SK-N-SH treated with all-trans-retinoic acid at 6 μM for 48 hours (cell line): Measurements from ENCODE around the gene TSPAN18.
A peak's percentile ranks its signal among the peaks of the same experiment; 100 is the strongest.

Experiments used
- ATAC-seq: fragments of 200-7000 bp; cut with Tn5 transposase; 3 replicates; pipeline ENCODE4 v1.9.1; 2020; ENCODE audit warnings: mild to moderate bottlenecking, moderate library complexity
- ARNTL ChIP-seq: fragments of 450-650 bp; formaldehyde crosslinking; IDR thresholded peaks from 2 replicates; pipeline ENCODE4 v1.5.0; 2020; ENCODE audit warnings: low read depth, mild to moderate bottlenecking, moderate library complexity, borderline replicate concordance
- BACH2 ChIP-seq: fragments of 250-450 bp; sonication (Bioruptor Pico); IDR thresholded peaks from 2 replicates; pipeline ENCODE4 v1.9.0; 2021; ENCODE audit warnings: mild to moderate bottlenecking, borderline replicate concordance
- CREB5 ChIP-seq: fragments of 250-450 bp; sonication (Bioruptor Pico); IDR thresholded peaks from 2 replicates; pipeline ENCODE4 v1.5.1; 2020; ENCODE audit warnings: low read depth, mild to moderate bottlenecking, moderate library complexity
- CSRNP3 ChIP-seq: fragments of 250-450 bp; sonication (Bioruptor Pico); IDR thresholded peaks from 2 replicates; pipeline ENCODE4 v1.5.1; 2021; ENCODE audit warnings: mild to moderate bottlenecking, moderate library complexity
- ESRRG ChIP-seq: fragments of 250-450 bp; sonication (Bioruptor Pico); IDR thresholded peaks from 2 replicates; pipeline ENCODE4 v1.6.1; 2021; ENCODE audit warnings: mild to moderate bottlenecking
- GLIS3 ChIP-seq: fragments of 250-450 bp; sonication (Bioruptor Pico); IDR thresholded peaks from 2 replicates; pipeline ENCODE4 v1.5.0; 2020; ENCODE audit warnings: mild to moderate bottlenecking, moderate library complexity
- ISL1 ChIP-seq: fragments of 250-450 bp; sonication (Bioruptor Pico); IDR thresholded peaks from 2 replicates; pipeline ENCODE4 v2.1.2; 2022; ENCODE audit warnings: mild to moderate bottlenecking, moderate library complexity
- OSR1 ChIP-seq: fragments of 250-450 bp; sonication (Bioruptor Pico); IDR thresholded peaks from 2 replicates; pipeline ENCODE4 v1.8.0; 2022; ENCODE audit warnings: moderate library complexity, mild to moderate bottlenecking, inconsistent platforms
- POU6F1 ChIP-seq: fragments of 250-450 bp; sonication (Bioruptor Pico); IDR thresholded peaks from 2 replicates; pipeline ENCODE4 v1.8.0; 2021; ENCODE audit warnings: low read depth, mild to moderate bottlenecking, moderate library complexity, borderline replicate concordance
- PPARA ChIP-seq: fragments of 250-450 bp; sonication (Bioruptor Pico); IDR thresholded peaks from 2 replicates; pipeline ENCODE4 v1.5.0; 2020; ENCODE audit warnings: mild to moderate bottlenecking, borderline replicate concordance
- RARB ChIP-seq: fragments of 250-450 bp; sonication (Bioruptor Pico); IDR thresholded peaks from 2 replicates; pipeline ENCODE4 v1.8.0; 2021; ENCODE audit warnings: mild to moderate bottlenecking, moderate library complexity
- SNAI2 ChIP-seq: fragments of 250-450 bp; sonication (Bioruptor Pico); IDR thresholded peaks from 2 replicates; pipeline ENCODE4 v1.5.0; 2020; ENCODE audit warnings: mild to moderate bottlenecking, moderate library complexity
- TCF4 ChIP-seq: fragments of 250-450 bp; sonication (Bioruptor Pico); IDR thresholded peaks from 2 replicates; pipeline ENCODE4 v1.8.0; 2021; ENCODE audit warnings: mild to moderate bottlenecking, moderate library complexity, borderline replicate concordance
- ZC3H10 ChIP-seq: fragments of 250-450 bp; sonication (Bioruptor Pico); IDR thresholded peaks from 2 replicates; pipeline ENCODE4 v1.5.1; 2021; ENCODE audit warnings: mild to moderate bottlenecking, moderate library complexity
- ZFP3 ChIP-seq: fragments of 250-450 bp; sonication (Bioruptor Pico); IDR thresholded peaks from 2 replicates; pipeline ENCODE4 v1.5.0; 2020; ENCODE audit warnings: mild to moderate bottlenecking, moderate library complexity
- ZFP30 ChIP-seq: fragments of 450-650 bp; formaldehyde crosslinking; IDR thresholded peaks from 2 replicates; pipeline ENCODE4 v1.5.0; 2022; ENCODE audit warnings: mild to moderate bottlenecking, moderate library complexity
- ZNF565 ChIP-seq: fragments of 450-650 bp; formaldehyde crosslinking; conservative IDR thresholded peaks from 2 replicates; pipeline ENCODE4 v1.5.0; 2020; ENCODE audit warnings: low read depth, mild to moderate bottlenecking, moderate library complexity
- ZNF70 ChIP-seq: fragments of 450-650 bp; formaldehyde crosslinking; IDR thresholded peaks from 2 replicates; pipeline ENCODE4 v1.5.0; 2020; ENCODE audit warnings: mild to moderate bottlenecking, moderate library complexity
- ZNF8 ChIP-seq: fragments of 450-650 bp; formaldehyde crosslinking; IDR thresholded peaks from 2 replicates; pipeline ENCODE4 v1.5.0; 2020; ENCODE audit warnings: mild to moderate bottlenecking, moderate library complexity
- TF ChIP-seq, protein P1 (sequence below): fragments of 250-450 bp; sonication (Bioruptor Pico); IDR thresholded peaks from 2 replicates; pipeline ENCODE4 v1.5.0; 2020; ENCODE audit warnings: mild to moderate bottlenecking, moderate library complexity
- TF ChIP-seq, protein P2 (sequence below): fragments of 250-450 bp; sonication (Bioruptor Pico); IDR thresholded peaks from 2 replicates; pipeline ENCODE4 v1.8.0; 2020; ENCODE audit warnings: mild to moderate bottlenecking, moderate library complexity, borderline replicate concordance

The TSPAN18 gene

DNA sequence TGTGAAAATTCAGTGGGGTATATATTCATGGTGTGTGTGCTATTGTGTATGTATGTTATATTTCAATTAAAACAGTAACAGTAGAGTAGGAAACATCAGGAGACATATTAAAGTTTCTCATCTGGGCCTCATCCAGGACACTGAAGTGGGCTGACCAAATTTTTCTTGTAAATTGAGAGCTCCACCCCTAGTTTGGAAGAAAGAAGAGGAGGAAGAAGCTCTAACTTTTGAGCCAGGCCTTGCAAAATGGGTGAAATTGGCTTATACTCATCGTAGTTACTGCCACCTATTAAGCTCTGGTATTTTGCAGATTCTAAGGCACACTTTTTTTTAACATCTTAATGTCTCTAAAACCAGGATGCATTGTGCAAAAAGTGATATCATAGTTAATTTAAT, 33.7 kb downstream of the TSPAN18 start:
- TF ChIP-seq CREB5 (CRISPR knock-in tag) (no peak), ARNTL (CRISPR knock-in tag) (no peak), ISL1 (CRISPR knock-in tag) (no peak), ZC3H10 (CRISPR knock-in tag) (no peak), POU6F1 (CRISPR knock-in tag) (no peak), CSRNP3 (CRISPR knock-in tag) (no peak), ZNF565 (CRISPR knock-in tag) (no peak), ZFP30 (no peak), BACH2 (CRISPR knock-in tag) (no peak), GLIS3 (no peak), OSR1 (CRISPR knock-in tag) (no peak), ZNF8 (no peak), RARB (no peak), PPARA (CRISPR knock-in tag) (no peak)
- TF ChIP-seq, protein P1, sequence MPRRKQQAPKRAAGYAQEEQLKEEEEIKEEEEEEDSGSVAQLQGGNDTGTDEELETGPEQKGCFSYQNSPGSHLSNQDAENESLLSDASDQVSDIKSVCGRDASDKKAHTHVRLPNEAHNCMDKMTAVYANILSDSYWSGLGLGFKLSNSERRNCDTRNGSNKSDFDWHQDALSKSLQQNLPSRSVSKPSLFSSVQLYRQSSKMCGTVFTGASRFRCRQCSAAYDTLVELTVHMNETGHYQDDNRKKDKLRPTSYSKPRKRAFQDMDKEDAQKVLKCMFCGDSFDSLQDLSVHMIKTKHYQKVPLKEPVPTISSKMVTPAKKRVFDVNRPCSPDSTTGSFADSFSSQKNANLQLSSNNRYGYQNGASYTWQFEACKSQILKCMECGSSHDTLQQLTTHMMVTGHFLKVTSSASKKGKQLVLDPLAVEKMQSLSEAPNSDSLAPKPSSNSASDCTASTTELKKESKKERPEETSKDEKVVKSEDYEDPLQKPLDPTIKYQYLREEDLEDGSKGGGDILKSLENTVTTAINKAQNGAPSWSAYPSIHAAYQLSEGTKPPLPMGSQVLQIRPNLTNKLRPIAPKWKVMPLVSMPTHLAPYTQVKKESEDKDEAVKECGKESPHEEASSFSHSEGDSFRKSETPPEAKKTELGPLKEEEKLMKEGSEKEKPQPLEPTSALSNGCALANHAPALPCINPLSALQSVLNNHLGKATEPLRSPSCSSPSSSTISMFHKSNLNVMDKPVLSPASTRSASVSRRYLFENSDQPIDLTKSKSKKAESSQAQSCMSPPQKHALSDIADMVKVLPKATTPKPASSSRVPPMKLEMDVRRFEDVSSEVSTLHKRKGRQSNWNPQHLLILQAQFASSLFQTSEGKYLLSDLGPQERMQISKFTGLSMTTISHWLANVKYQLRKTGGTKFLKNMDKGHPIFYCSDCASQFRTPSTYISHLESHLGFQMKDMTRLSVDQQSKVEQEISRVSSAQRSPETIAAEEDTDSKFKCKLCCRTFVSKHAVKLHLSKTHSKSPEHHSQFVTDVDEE, result no peak
- no peak; the same call in 2 of the 3 replicates for ATAC-seq

DNA sequence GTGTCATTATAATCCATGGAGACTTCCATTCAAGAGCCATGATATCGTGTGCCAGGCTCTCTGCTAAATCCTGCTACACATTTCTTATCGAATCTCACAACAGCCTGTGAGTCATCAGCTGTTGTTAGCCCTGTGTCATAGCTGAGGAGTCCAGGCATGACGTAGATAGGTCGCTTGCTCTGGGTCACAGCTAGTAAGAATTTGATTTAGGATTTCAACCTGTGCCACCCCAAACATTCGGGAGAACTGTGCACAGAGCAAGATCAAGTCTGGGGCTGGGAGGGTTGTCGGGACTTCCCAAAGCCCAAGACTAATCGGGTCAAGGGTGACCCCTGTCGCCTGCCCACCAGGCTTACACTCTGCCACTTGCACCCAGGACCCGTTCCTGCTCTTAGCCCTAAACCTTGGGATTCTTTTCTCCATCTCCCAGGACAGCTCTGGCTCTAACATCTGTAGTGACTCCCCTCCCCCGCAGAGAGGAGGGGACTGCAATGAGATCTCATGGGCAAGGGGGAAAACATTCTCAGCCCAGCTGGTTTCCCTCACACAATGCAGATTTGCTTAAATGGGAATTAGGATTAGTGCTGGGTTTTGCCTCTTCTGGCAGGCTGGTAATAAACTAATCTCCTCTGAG, 34.3 kb downstream of the TSPAN18 start:
- ATAC-seq, result peak; percentile 90
- 0 out of 2 replicates have a peak, but pooled peaks have one; percentile 2 for TF ChIP-seq CREB5 (CRISPR knock-in tag)
- no peak for TF ChIP-seq GLIS3

GRCh38 chr11:44761551-44761961, 34.8 kb downstream of the TSPAN18 start:
- TF ChIP-seq ZNF565 (CRISPR knock-in tag), result no peak
- no peak for TF ChIP-seq BACH2 (CRISPR knock-in tag)
- TF ChIP-seq ISL1 (CRISPR knock-in tag), result no peak
- TF ChIP-seq TCF4 (CRISPR knock-in tag), result no peak
- ATAC-seq, result no peak

GRCh38 chr11:44763121-44763820, 36.5 kb downstream of the TSPAN18 start:
- TF ChIP-seq ZNF70 (CRISPR knock-in tag), result no peak
- TF ChIP-seq, protein P1, result no peak
- TF ChIP-seq PPARA (CRISPR knock-in tag), result no peak
- TF ChIP-seq GLIS3, result no peak
- TF ChIP-seq TCF4 (CRISPR knock-in tag), result no peak
- no peak for TF ChIP-seq BACH2 (CRISPR knock-in tag)
- TF ChIP-seq SNAI2 (CRISPR knock-in tag), result no peak
- TF ChIP-seq OSR1 (CRISPR knock-in tag), result no peak
- TF ChIP-seq ESRRG, result no peak
- TF ChIP-seq, protein P2, sequence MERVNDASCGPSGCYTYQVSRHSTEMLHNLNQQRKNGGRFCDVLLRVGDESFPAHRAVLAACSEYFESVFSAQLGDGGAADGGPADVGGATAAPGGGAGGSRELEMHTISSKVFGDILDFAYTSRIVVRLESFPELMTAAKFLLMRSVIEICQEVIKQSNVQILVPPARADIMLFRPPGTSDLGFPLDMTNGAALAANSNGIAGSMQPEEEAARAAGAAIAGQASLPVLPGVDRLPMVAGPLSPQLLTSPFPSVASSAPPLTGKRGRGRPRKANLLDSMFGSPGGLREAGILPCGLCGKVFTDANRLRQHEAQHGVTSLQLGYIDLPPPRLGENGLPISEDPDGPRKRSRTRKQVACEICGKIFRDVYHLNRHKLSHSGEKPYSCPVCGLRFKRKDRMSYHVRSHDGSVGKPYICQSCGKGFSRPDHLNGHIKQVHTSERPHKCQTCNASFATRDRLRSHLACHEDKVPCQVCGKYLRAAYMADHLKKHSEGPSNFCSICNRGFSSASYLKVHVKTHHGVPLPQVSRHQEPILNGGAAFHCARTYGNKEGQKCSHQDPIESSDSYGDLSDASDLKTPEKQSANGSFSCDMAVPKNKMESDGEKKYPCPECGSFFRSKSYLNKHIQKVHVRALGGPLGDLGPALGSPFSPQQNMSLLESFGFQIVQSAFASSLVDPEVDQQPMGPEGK, result no peak
- no peak for TF ChIP-seq ZFP3 (CRISPR knock-in tag)
- no peak for TF ChIP-seq ZNF8
- peak; percentile 17 for ATAC-seq
